ENCODE data around the gene TTC28.

TTC28 gene

DNA sequence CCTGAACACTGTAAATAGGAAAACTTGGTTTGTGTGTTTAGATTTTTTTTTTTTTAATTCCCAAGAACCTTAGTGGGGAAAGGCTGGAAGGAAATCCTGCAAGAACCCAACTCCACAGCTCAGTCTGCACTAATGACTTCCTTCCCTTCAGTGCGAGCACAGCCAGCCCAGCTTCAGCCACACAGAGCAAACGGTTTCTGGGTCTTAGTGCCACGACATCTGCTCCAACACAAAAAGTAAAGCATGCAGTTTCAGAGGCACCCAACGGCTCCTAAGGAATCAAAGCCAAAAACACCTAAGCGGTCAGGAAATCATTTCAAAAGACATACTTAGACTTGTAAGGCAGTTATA is 236.1 kb downstream of the TTC28 start:
- peaks cover 2% of the 10 kb centered on the region for H3K4me1 ChIP-seq (ENCODE audit: control insufficient read depth, insufficient read depth, low read depth, low read length)
- H3K9ac ChIP-seq (ENCODE audit: low read length), result peak overlapping the region; percentile 94
- H4K91ac ChIP-seq (ENCODE audit: low read length), result no peak overlapping the region
- H4K8ac ChIP-seq (ENCODE audit: low read length), result no peak overlapping the region
- peak overlapping the region; percentile 65 for H3K27ac ChIP-seq (ENCODE audit: low read length, poor library complexity, severe bottlenecking)
- 0% methylated on average over 3 of the region's 5 CpGs for WGBS
- H3K27me3 ChIP-seq (ENCODE audit: control insufficient read depth in 1 of 2, insufficient read depth in 1 of 2, low read length in 2 of 2), result no peaks in the 10 kb centered on the region
- no peak overlapping the region for H2BK120ac ChIP-seq (ENCODE audit: low read depth, low read length)
- no peak overlapping the region for H2AFZ ChIP-seq (ENCODE audit: low read depth, low read length)
- peak; percentile 71 for DNase-seq
- H3K4me3 ChIP-seq (ENCODE audit: insufficient read depth in 1 of 2, low read depth in 1 of 2, low read length in 2 of 2), result peak overlapping the region in 1 of 2 experiments; percentile 79
- no peak overlapping the region for H3K23ac ChIP-seq (ENCODE audit: low read length in 2 of 2)
- H3K4me2 ChIP-seq (ENCODE audit: low read length, poor library complexity, severe bottlenecking), result peak overlapping the region; percentile 96
- H3K14ac ChIP-seq (ENCODE audit: low read length in 2 of 2), result no peak overlapping the region
- H2BK5ac ChIP-seq (ENCODE audit: low read depth, low read length, poor library complexity, severe bottlenecking), result no peak overlapping the region
- H2BK15ac ChIP-seq (ENCODE audit: low read depth, poor library complexity, severe bottlenecking), result no peak overlapping the region
- no peak overlapping the region for H2BK12ac ChIP-seq (ENCODE audit: low read length in 2 of 2)
- H3K36me3 ChIP-seq (ENCODE audit: control insufficient read depth in 1 of 2, insufficient read depth in 2 of 2, low read depth in 1 of 2, low read length in 2 of 2), result no peaks in the 10 kb centered on the region
- H3K18ac ChIP-seq (ENCODE audit: low read depth in 1 of 2, low read length in 2 of 2), result no peak overlapping the region
- H2AK5ac ChIP-seq (ENCODE audit: low read length, severe bottlenecking), result no peak overlapping the region
- H3K4ac ChIP-seq (ENCODE audit: low read depth in 1 of 2, low read length in 2 of 2), result no peak overlapping the region
- peaks cover 9% of the 10 kb centered on the region for H3K79me1 ChIP-seq (replicated peaks; ENCODE audit: low read length, poor library complexity, severe bottlenecking)
- H3K9me3 ChIP-seq (ENCODE audit: control insufficient read depth, low read length), result no peaks in the 10 kb centered on the region

DNA sequence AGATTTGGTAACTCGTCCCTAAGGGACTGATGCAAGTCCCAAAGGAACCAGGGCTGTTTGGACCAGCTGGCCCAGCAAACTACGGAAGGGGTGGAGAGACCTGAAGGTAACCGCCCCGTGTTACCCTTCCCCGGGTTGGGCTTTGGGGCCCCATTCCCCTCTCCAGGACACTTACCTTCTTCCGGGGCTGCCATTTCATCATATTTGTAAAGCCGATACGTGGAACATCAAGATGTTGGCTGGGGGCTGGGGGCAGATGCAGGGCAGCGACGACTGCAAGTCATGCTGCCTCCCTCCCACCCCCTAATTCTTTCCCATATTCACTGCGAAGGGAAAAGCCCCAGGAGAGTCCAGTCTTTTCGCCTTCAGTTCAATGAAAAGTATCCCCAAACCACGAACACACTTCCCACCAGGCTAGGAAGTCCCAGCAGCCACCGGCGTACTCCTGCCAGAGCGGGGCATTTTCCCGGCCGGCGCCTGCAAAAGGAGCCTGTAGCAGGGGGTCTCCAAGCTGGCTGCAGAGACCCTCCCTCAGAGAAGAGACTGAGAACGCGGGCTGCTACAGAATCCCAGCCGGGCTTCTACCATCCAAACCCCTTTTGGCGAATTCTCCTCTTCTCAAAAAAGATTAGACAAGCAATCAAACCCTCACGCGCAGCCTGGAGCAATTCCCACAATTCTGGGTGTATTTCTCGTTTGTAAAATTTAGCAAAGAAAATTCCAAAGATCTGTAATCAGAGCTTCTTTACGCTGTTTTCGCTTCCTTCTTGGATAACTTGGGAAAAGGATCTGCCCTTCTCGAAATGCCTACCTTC is 236.7 kb downstream of the TTC28 start:
- Histone ChIP-seq H3K27ac (ENCODE audit: low read length, poor library complexity, severe bottlenecking) (peak overlapping the region; percentile 65), H3K18ac (ENCODE audit: low read depth in 1 of 2, low read length in 2 of 2) (peak overlapping the region; percentile 30 to 93), H4K91ac (ENCODE audit: low read length) (no peak overlapping the region), H2BK12ac (ENCODE audit: low read length in 2 of 2) (peak overlapping the region in 1 of 2 experiments; percentile 10), H3K9me3 (ENCODE audit: control insufficient read depth, low read length) (no peaks in the 10 kb centered on the region), H3K23ac (ENCODE audit: low read length in 2 of 2) (peak overlapping the region in 1 of 2 experiments; percentile 9), H2BK15ac (ENCODE audit: low read depth, poor library complexity, severe bottlenecking) (peak overlapping the region; percentile 62), H2AFZ (ENCODE audit: low read depth, low read length) (peak overlapping the region; percentile 71), H3K27me3 (ENCODE audit: control insufficient read depth in 1 of 2, insufficient read depth in 1 of 2, low read length in 2 of 2) (no peaks in the 10 kb centered on the region), H3K4me1 (ENCODE audit: control insufficient read depth, insufficient read depth, low read depth, low read length) (peaks cover 2% of the 10 kb centered on the region), H3K14ac (ENCODE audit: low read length in 2 of 2) (no peak overlapping the region), H2BK120ac (ENCODE audit: low read depth, low read length) (no peak overlapping the region), H3K9ac (ENCODE audit: low read length) (peak overlapping the region; percentile 94), H3K4me2 (ENCODE audit: low read length, poor library complexity, severe bottlenecking) (peak overlapping the region; percentile 96), H2BK5ac (ENCODE audit: low read depth, low read length, poor library complexity, severe bottlenecking) (no peak overlapping the region), H2AK5ac (ENCODE audit: low read length, severe bottlenecking) (no peak overlapping the region), H4K8ac (ENCODE audit: low read length) (peak overlapping the region; percentile 57), H3K79me1 (replicated peaks; ENCODE audit: low read length, poor library complexity, severe bottlenecking) (peaks cover 9% of the 10 kb centered on the region), H3K4ac (ENCODE audit: low read depth in 1 of 2, low read length in 2 of 2) (peak overlapping the region in 1 of 2 experiments; percentile 17), H3K4me3 (ENCODE audit: insufficient read depth in 1 of 2, low read depth in 1 of 2, low read length in 2 of 2) (peak overlapping the region; percentile 58 to 79), H3K36me3 (ENCODE audit: control insufficient read depth in 1 of 2, insufficient read depth in 2 of 2, low read depth in 1 of 2, low read length in 2 of 2) (no peaks in the 10 kb centered on the region)
- under 1% methylated on average over 23 of the region's 29 CpGs for WGBS
- DNase-seq, result peak; percentile 67

DNA sequence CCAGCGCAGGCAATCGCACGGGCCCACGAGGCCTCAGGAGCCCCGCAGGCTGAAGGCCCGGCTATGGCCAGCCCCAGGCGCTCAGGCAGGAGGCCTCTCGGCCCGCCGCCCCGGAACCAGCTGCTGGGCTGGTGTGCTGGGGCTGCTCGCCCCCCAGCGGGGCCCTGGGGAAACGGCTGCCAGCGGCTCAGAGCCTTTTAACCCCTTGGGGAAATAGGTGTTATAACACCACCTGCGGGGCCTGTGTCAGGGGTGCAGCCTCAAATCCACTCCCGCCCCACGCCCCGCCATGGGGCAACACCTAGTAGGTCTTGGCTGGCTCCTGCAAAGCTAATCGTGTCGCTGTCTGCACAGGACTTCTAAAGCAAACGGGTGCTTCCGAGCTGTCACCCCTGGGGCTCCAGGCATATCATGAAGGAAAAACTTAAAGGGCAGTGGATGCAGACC is 237.4 kb downstream of the TTC28 start:
- H2AFZ ChIP-seq (ENCODE audit: low read depth, low read length), result peak overlapping the region; percentile 98
- H2BK5ac ChIP-seq (ENCODE audit: low read depth, low read length, poor library complexity, severe bottlenecking), result peak overlapping the region; percentile 89
- peak overlapping the region; percentile 94 for H3K9ac ChIP-seq (ENCODE audit: low read length)
- peak overlapping the region in 1 of 2 experiments; percentile 98 for H3K4ac ChIP-seq (ENCODE audit: low read depth in 1 of 2, low read length in 2 of 2)
- H2BK12ac ChIP-seq (ENCODE audit: low read length in 2 of 2), result peak overlapping the region in 1 of 2 experiments; percentile 10
- H4K8ac ChIP-seq (ENCODE audit: low read length), result peak overlapping the region; percentile 95
- no peak overlapping the region for H2AK5ac ChIP-seq (ENCODE audit: low read length, severe bottlenecking)
- peak overlapping the region; percentile 80 for H3K27ac ChIP-seq (ENCODE audit: low read length, poor library complexity, severe bottlenecking)
- no peaks in the 10 kb centered on the region for H3K27me3 ChIP-seq (ENCODE audit: control insufficient read depth in 1 of 2, insufficient read depth in 1 of 2, low read length in 2 of 2)
- H3K4me3 ChIP-seq (ENCODE audit: insufficient read depth in 1 of 2, low read depth in 1 of 2, low read length in 2 of 2), result peak overlapping the region; percentile 58 to 79
- H2BK15ac ChIP-seq (ENCODE audit: low read depth, poor library complexity, severe bottlenecking), result no peak overlapping the region
- peak overlapping the region in 1 of 2 experiments; percentile 95 for H3K14ac ChIP-seq (ENCODE audit: low read length in 2 of 2)
- no peaks in the 10 kb centered on the region for H3K36me3 ChIP-seq (ENCODE audit: control insufficient read depth in 1 of 2, insufficient read depth in 2 of 2, low read depth in 1 of 2, low read length in 2 of 2)
- H3K23ac ChIP-seq (ENCODE audit: low read length in 2 of 2), result peak overlapping the region in 1 of 2 experiments; percentile 9
- peak; percentile 83 for DNase-seq
- peak overlapping the region; percentile 57 for H4K91ac ChIP-seq (ENCODE audit: low read length)
- H3K4me2 ChIP-seq (ENCODE audit: low read length, poor library complexity, severe bottlenecking), result peak overlapping the region; percentile 96
- no peak overlapping the region for H2BK120ac ChIP-seq (ENCODE audit: low read depth, low read length)
- no peaks in the 10 kb centered on the region for H3K9me3 ChIP-seq (ENCODE audit: control insufficient read depth, low read length)
- peak overlapping the region; percentile 64 to 97 for H3K18ac ChIP-seq (ENCODE audit: low read depth in 1 of 2, low read length in 2 of 2)
- peaks cover 2% of the 10 kb centered on the region for H3K4me1 ChIP-seq (ENCODE audit: control insufficient read depth, insufficient read depth, low read depth, low read length)
- under 1% methylated on average over 23 of the region's 23 CpGs for WGBS
- peaks cover 13% of the 10 kb centered on the region for H3K79me1 ChIP-seq (replicated peaks; ENCODE audit: low read length, poor library complexity, severe bottlenecking)

GRCh38 chr22:28441720-28442263 is 237.8 kb downstream of the TTC28 start:
- Histone ChIP-seq H2AFZ (ENCODE audit: low read depth, low read length) (peak overlapping the region; percentile 98), H2AK5ac (ENCODE audit: low read length, severe bottlenecking) (peak overlapping the region; percentile 31), H3K18ac (ENCODE audit: low read depth in 1 of 2, low read length in 2 of 2) (peak overlapping the region; percentile 64 to 97), H3K23ac (ENCODE audit: low read length in 2 of 2) (no peak overlapping the region), H4K8ac (ENCODE audit: low read length) (peak overlapping the region; percentile 95), H3K36me3 (ENCODE audit: control insufficient read depth in 1 of 2, insufficient read depth in 2 of 2, low read depth in 1 of 2, low read length in 2 of 2) (no peaks in the 10 kb centered on the region), H2BK12ac (ENCODE audit: low read length in 2 of 2) (no peak overlapping the region), H3K79me1 (replicated peaks; ENCODE audit: low read length, poor library complexity, severe bottlenecking) (peaks cover 15% of the 10 kb centered on the region), H2BK15ac (ENCODE audit: low read depth, poor library complexity, severe bottlenecking) (no peak overlapping the region), H3K4me3 (ENCODE audit: insufficient read depth in 1 of 2, low read depth in 1 of 2, low read length in 2 of 2) (peak overlapping the region; percentile 58 to 79), H4K91ac (ENCODE audit: low read length) (peak overlapping the region; percentile 57), H3K14ac (ENCODE audit: low read length in 2 of 2) (peak overlapping the region in 1 of 2 experiments; percentile 95), H3K9me3 (ENCODE audit: control insufficient read depth, low read length) (no peaks in the 10 kb centered on the region), H3K27ac (ENCODE audit: low read length, poor library complexity, severe bottlenecking) (peak overlapping the region; percentile 80), H2BK5ac (ENCODE audit: low read depth, low read length, poor library complexity, severe bottlenecking) (peak overlapping the region; percentile 89), H3K9ac (ENCODE audit: low read length) (peak overlapping the region; percentile 94), H3K27me3 (ENCODE audit: control insufficient read depth in 1 of 2, insufficient read depth in 1 of 2, low read length in 2 of 2) (no peaks in the 10 kb centered on the region), H3K4me1 (ENCODE audit: control insufficient read depth, insufficient read depth, low read depth, low read length) (peaks cover 2% of the 10 kb centered on the region), H3K4ac (ENCODE audit: low read depth in 1 of 2, low read length in 2 of 2) (peak overlapping the region in 1 of 2 experiments; percentile 98), H2BK120ac (ENCODE audit: low read depth, low read length) (no peak overlapping the region), H3K4me2 (ENCODE audit: low read length, poor library complexity, severe bottlenecking) (peak overlapping the region; percentile 96)
- 27% methylated on average over 16 of the region's 16 CpGs for WGBS
- no peak for DNase-seq
